K562 (cell line): ENCODE measurements around the gene RNF166. TPM values are rescaled to one million over a fixed set of nuclear protein-coding genes. Genes with fewer than 3 reads are reported as not detected.

Experiments
- ATAC-seq: fragments of 200-7000 bp; cut with Tn5 transposase; 3 replicates; pipeline ENCODE4 v1.9.1; 2020; ENCODE audit warnings: moderate library complexity
- BruUV-seq: library from RNA; stranded (reverse); fragments of 400-500 nt; replicated peaks from 2 replicates; lab custom pipeline; 2021; lab: Mats Ljungman, UMichigan
- CTCF ChIA-PET: fragments of 300-600 bp; formaldehyde crosslinking; extraction: SDS; loops from one replicate; lab custom pipeline; 2021; ENCODE audit warnings: low intra/inter-chr PET ratio; lab: Yijun Ruan, JAX
- POLR2A ChIA-PET: fragments of 300-600, 350-650 bp; sonication (Branson Sonifier 250); formaldehyde crosslinking; extraction: SDS; loops from one replicate; lab custom pipeline; 2021; ENCODE audit warnings: antibody characterized with exemption, inconsistent platforms; lab: Yijun Ruan, JAX
- DNase-seq, 4 experiments: peaks; one replicate each; pipeline versions ENCODE4 v3.0.0 to v3.0.0-alpha.2; 2011 to 2018; ENCODE audit warnings: low spot score in 3 of 4, mixed read lengths in 3 of 4; ENCODE audit errors: extremely low read depth in 1 of 4
- FAIRE-seq: peaks from 2 replicates; lab custom pipeline; 2011; peaks lifted over from hg19 to GRCh38; lab: Jason Lieb, UNC
- H2AFZ ChIP-seq: 2 replicates; pipeline ENCODE4 v1.6.0; 2011; ENCODE audit warnings: low read depth, low read length, control low read depth, inconsistent platforms
- H3K27ac ChIP-seq: fragments of 200-600 bp; 3 replicates; pipeline ENCODE4 v1.8.0; 2011; ENCODE audit warnings: low read depth, mild to moderate bottlenecking, control low read depth, inconsistent platforms, low read length, moderate library complexity, mixed read lengths; ENCODE audit errors: extremely low read depth
- H3K27me3 ChIP-seq, 2 experiments: fragments of 300-600 bp in 1 of 2; 2 replicates in 1 of 2; 3 replicates in 1 of 2; pipeline versions ENCODE4 v1.6.0 to v1.8.0; 2011; ENCODE audit warnings: inconsistent platforms in 2 of 2, low read length in 2 of 2, mild to moderate bottlenecking in 1 of 2, mixed read lengths in 1 of 2, moderate library complexity in 1 of 2; ENCODE audit not compliant: control insufficient read depth in 2 of 2, insufficient read depth in 2 of 2
- H3K36me3 ChIP-seq: fragments of 300-600 bp; 3 replicates; pipeline ENCODE4 v1.8.0; 2011; ENCODE audit warnings: mild to moderate bottlenecking, low read length, inconsistent platforms; ENCODE audit not compliant: control insufficient read depth, insufficient read depth
- H3K4me1 ChIP-seq, 2 experiments: fragments of 200-600 bp in 1 of 2; replicated peaks in 1 of 2; 2 replicates in 1 of 2; 3 replicates in 1 of 2; pipeline versions ENCODE4 v1.5.1 to v1.8.0; 2011; ENCODE audit warnings: inconsistent platforms in 2 of 2, low read length in 2 of 2, mild to moderate bottlenecking in 1 of 2, mixed read lengths in 1 of 2, moderate library complexity in 1 of 2; ENCODE audit not compliant: control insufficient read depth in 2 of 2, insufficient read depth in 2 of 2
- H3K4me2 ChIP-seq: 2 replicates; pipeline ENCODE4 v1.6.1; 2011; ENCODE audit warnings: low read length, control low read depth, inconsistent platforms, mixed read lengths; ENCODE audit not compliant: insufficient read depth
- H3K4me3 ChIP-seq: fragments of 200-600 bp; sonication (generic), shearing (Covaris generic); 2 replicates; pipeline ENCODE4 v1.5.1; 2016; ENCODE audit warnings: control low read depth, inconsistent platforms
- H3K79me2 ChIP-seq: fragments of 200-600 bp; 3 replicates; pipeline ENCODE4 v1.8.0; 2011; ENCODE audit warnings: low read length, inconsistent platforms; ENCODE audit not compliant: control insufficient read depth, insufficient read depth
- H3K9ac ChIP-seq, 2 experiments: 2 replicates each; pipeline versions ENCODE4 v1.6.0 to v1.6.1; 2011; ENCODE audit warnings: low read depth in 2 of 2, low read length in 2 of 2, control low read depth in 1 of 2, inconsistent platforms in 1 of 2, mild to moderate bottlenecking in 1 of 2, mixed read lengths in 1 of 2; ENCODE audit not compliant: insufficient read depth in 1 of 2
- H3K9me1 ChIP-seq: one replicate; pipeline ENCODE4 v1.6.0; 2011; ENCODE audit warnings: inconsistent platforms, mild to moderate bottlenecking, low read length, moderate library complexity; ENCODE audit not compliant: control insufficient read depth, insufficient read depth
- H3K9me3 ChIP-seq: replicated peaks from 2 replicates; pipeline ENCODE4 v1.5.1; 2011; ENCODE audit warnings: low read depth, low read length, inconsistent platforms; ENCODE audit not compliant: control insufficient read depth, insufficient read depth
- H4K20me1 ChIP-seq: replicated peaks from 2 replicates; pipeline ENCODE4 v1.6.1; 2011; ENCODE audit warnings: low read length, inconsistent platforms, mixed read lengths; ENCODE audit not compliant: control insufficient read depth, insufficient read depth
- ARID1B ChIP-seq: fragments of 450-650 bp; IDR thresholded peaks from 2 replicates; pipeline ENCODE4 v1.6.1; 2016; ENCODE audit warnings: antibody characterized with exemption, mild to moderate bottlenecking, inconsistent platforms
- ESRRA ChIP-seq: fragments of 450-650 bp; IDR thresholded peaks from 2 replicates; pipeline ENCODE4 v1.6.1; 2014; ENCODE audit warnings: low read depth, mild to moderate bottlenecking, moderate library complexity, borderline replicate concordance
- IRF1 ChIP-seq: sonication (generic); formaldehyde crosslinking; IDR thresholded peaks from 2 replicates; pipeline ENCODE4 v1.8.0; 2022; ENCODE audit warnings: missing genetic modification reagents, mild to moderate bottlenecking, borderline replicate concordance
- KDM1A ChIP-seq, 2 experiments: fragments of 450-650 bp; IDR thresholded peaks; 2 replicates each; pipeline ENCODE4 v1.6.1; 2016; ENCODE audit warnings: mild to moderate bottlenecking in 2 of 2
- MBD2 ChIP-seq: sonication (generic); IDR thresholded peaks from 2 replicates; pipeline ENCODE4 v1.6.1; 2016; ENCODE audit warnings: low read depth, borderline replicate concordance
- MCM7 ChIP-seq, 2 experiments: fragments of 450-650 bp; IDR thresholded peaks; 2 replicates each; pipeline ENCODE4 v1.6.1; 2016 to 2018
- MTA3 ChIP-seq: fragments of 450-650 bp; formaldehyde crosslinking; IDR thresholded peaks from 2 replicates; pipeline ENCODE4 v1.6.1; 2017; ENCODE audit warnings: mild to moderate bottlenecking, borderline replicate concordance
- POLR2G ChIP-seq: fragments of 200-400 bp; formaldehyde crosslinking; IDR thresholded peaks from 2 replicates; pipeline ENCODE4 v1.6.1; 2017; ENCODE audit warnings: low read depth, mild to moderate bottlenecking, antibody characterized with exemption, low read length, moderate library complexity
- RBM22 ChIP-seq: fragments of 200-400 bp; formaldehyde crosslinking; IDR thresholded peaks from 2 replicates; pipeline ENCODE4 v1.6.1; 2018; ENCODE audit warnings: low read length, low read depth; ENCODE audit not compliant: poor library complexity, severe bottlenecking
- STAT5A ChIP-seq: IDR thresholded peaks from 2 replicates; pipeline ENCODE4 v1.6.1; 2012; ENCODE audit warnings: low read length, inconsistent platforms, borderline replicate concordance
- TRIM25 ChIP-seq: fragments of 450-650 bp; IDR thresholded peaks from 2 replicates; pipeline ENCODE4 v1.7.0; 2016; ENCODE audit warnings: borderline replicate concordance
- TSHZ1 ChIP-seq: fragments of 250-450 bp; sonication (Bioruptor Pico); IDR thresholded peaks from 2 replicates; pipeline ENCODE4 v1.4.0; 2020; ENCODE audit warnings: mild to moderate bottlenecking, moderate library complexity
- ZBTB33 ChIP-seq: sonication (generic); formaldehyde crosslinking; IDR thresholded peaks from 2 replicates; pipeline ENCODE4 v1.8.1; 2023; ENCODE audit warnings: mild to moderate bottlenecking, missing genetic modification reagents
- ZNF239 ChIP-seq: fragments of 250-450 bp; sonication (Bioruptor Pico); IDR thresholded peaks from 2 replicates; pipeline ENCODE4 v1.4.0; 2020; ENCODE audit warnings: mild to moderate bottlenecking
- WGBS: fragments of 100-300 bp; shearing (Covaris generic); methylation state at CpG from one replicate; pipeline ENCODE4 v1.1.6; 2016; ENCODE audit warnings: low coverage, mixed read lengths; ENCODE audit not compliant: insufficient coverage; ENCODE audit errors: missing lambda C conversion rate; 5-methylcytosine and 5-hydroxymethylcytosine counted together
- in situ Hi-C: fragments of 300-500 bp; cut with MboI; formaldehyde crosslinking; loops from 4 replicates; pipeline ENCODE4 v1.15.0; 2018; ENCODE audit warnings: inconsistent platforms, mixed read lengths
- intact Hi-C: fragments of 100-400 bp; cut with micrococcal nuclease; formaldehyde crosslinking; loops from 2 replicates; pipeline ENCODE4 v1.14.2; 2022
- polyA plus RNA-seq, 8 experiments: library from polyadenylated mRNA; depleted of rRNA in 4 of 8; stranded (reverse) in 5 of 8; unstranded in 3 of 8; fragments of >200 nt; fragmentation: Nextera tagmentation in 2 of 8; fragmentation: Illumina TruSeq in 1 of 8; extraction: Ambion mirVana in 2 of 8; extraction: Trizol in 1 of 8; gene quantifications; 2 replicates each; pipeline versions ENCODE4 v1.2.1 to v1.2.3, GENCODE V29; 2011 to 2014; ENCODE audit warnings: inconsistent platforms in 1 of 8, missing spikeins in 1 of 8
- total RNA-seq, 7 experiments: library from RNA; depleted of rRNA in 6 of 7; stranded (reverse); fragments of >200 nt in 6 of 7; fragmentation: Illumina TruSeq in 2 of 7; extraction: Trizol in 2 of 7; gene quantifications; 2 replicates each; pipeline versions ENCODE4 v1.2.1 to v1.2.3, GENCODE V29; 2011 to 2021; ENCODE audit warnings: low replicate concordance in 1 of 7

The RNF166 gene
- total and polyA plus RNA-seq, 9 of the 15 experiments (the other 6 are each of a cell fraction or from before 2014, with no cell fraction given) = 0.56 to 60.3 (median 19.5) TPM

- TF ChIP-seq TRIM25 (no peak), ARID1B (no peak), KDM1A (IDR thresholded peaks at IDR 0.05) (no peak), MTA3 (no peak), RBM22 (peak; percentile 19)
Measured at GRCh38 chr16:88735121-88735520, 28.9 kb upstream of the RNF166 start (continued).

GRCh38 chr16:88734361-88734728, 28.1 kb upstream of the RNF166 start:
- WGBS = 94% methylated on average over 19 of the region's 23 CpGs
- TSS peak; percentile 37 for BruUV-seq
- Histone ChIP-seq H3K9me3 (no peaks in the 10 kb centered on the region), H3K9me1 (no peaks in the 10 kb centered on the region), H3K36me3 (peaks cover 97% of the 10 kb centered on the region), H2AFZ (no peak overlapping the region), H3K4me1 (peaks cover 0 to 86% of the 10 kb centered on the region in 2 experiments; a peak in 3 of 5 replicates), H3K4me2 (no peak overlapping the region), H4K20me1 (peaks cover 8% of the 10 kb centered on the region), H3K27ac (no peak overlapping the region), H3K27me3 (no peaks in the 10 kb centered on the region), H3K4me3 (no peak overlapping the region), H3K9ac (no peak overlapping the region; a peak in 1 of 4 replicates), H3K79me2 (peaks cover 7% of the 10 kb centered on the region; the same call in 2 of the 3 replicates)
- ATAC-seq (no peak), FAIRE-seq (no peak), DNase-seq (no peak)
- in situ Hi-C loops = no loop called here
- ChIA-PET POLR2A (interaction anchor here (0.9 to 1.5 kb wide), 2 partner anchors 39 to 77 kb away, joined by 3 read pairs; partner anchors contain the start of gene APRT), CTCF (no interaction called here)
- intact Hi-C loops = no loop called here
- no peak for TF ChIP-seq MBD2
- no peak for TF ChIP-seq STAT5A
- TF ChIP-seq MCM7 (IDR thresholded peaks at IDR 0.05) = no peak
- TF ChIP-seq ESRRA = no peak
- TF ChIP-seq IRF1 (CRISPR knock-in tag) = no peak
- TF ChIP-seq TSHZ1 (CRISPR knock-in tag) = no peak
- TF ChIP-seq ZBTB33 = peak; percentile 58; the same call in 1 of the 2 replicates
- 0 out of 2 replicates have a peak, but pooled peaks have one; percentile 6 for TF ChIP-seq POLR2G
- TF ChIP-seq ZNF239 (CRISPR knock-in tag) = no peak
